ENCODE data around the gene C1QTNF12. TPM values are rescaled to one million over a fixed set of nuclear protein-coding genes. Genes with fewer than 3 reads are reported as not detected.

Gene C1QTNF12
- total RNA-seq, 2 experiments from 2014 or later: 2.0 to 4.2 TPM

GRCh38 chr1:1232208-1232795, 14.2 kb downstream of the C1QTNF12 start, which contains the start of gene B3GALT6:
Gene B3GALT6, plus strand, starts transcription at chr1:1232237. Its CDS starts 42 bp downstream, at chr1:1232279.
- ChIA-PET CTCF (interaction anchor here (1.1 to 3.7 kb wide), 3 partner anchors 111 to 213 kb away, joined by 3 to 47 read pairs (median 4); no protein-coding TSS in a partner anchor), POLR2A (interaction anchor here (1.0 to 3.2 kb wide), 9 partner anchors 8 to 192 kb away, joined by 3 to 19 read pairs (median 9); partner anchors contain the start of genes TNFRSF4 and UBE2J2)
- Mint-ChIP-seq H3K4me1 (peaks cover 37% of the 10 kb centered on the region), H3K27ac (peak within 1 kb of the TSS; percentile 91), H3K27me3 (no peaks in the 10 kb centered on the region), H3K36me3 (ENCODE audit: low read depth) (peaks cover 47% of the 10 kb centered on the region), H3K9me3 (peaks cover 3% of the 10 kb centered on the region), H3K4me3 (peak within 1 kb of the TSS; percentile 85)
- DNase-seq: no peak

DNA sequence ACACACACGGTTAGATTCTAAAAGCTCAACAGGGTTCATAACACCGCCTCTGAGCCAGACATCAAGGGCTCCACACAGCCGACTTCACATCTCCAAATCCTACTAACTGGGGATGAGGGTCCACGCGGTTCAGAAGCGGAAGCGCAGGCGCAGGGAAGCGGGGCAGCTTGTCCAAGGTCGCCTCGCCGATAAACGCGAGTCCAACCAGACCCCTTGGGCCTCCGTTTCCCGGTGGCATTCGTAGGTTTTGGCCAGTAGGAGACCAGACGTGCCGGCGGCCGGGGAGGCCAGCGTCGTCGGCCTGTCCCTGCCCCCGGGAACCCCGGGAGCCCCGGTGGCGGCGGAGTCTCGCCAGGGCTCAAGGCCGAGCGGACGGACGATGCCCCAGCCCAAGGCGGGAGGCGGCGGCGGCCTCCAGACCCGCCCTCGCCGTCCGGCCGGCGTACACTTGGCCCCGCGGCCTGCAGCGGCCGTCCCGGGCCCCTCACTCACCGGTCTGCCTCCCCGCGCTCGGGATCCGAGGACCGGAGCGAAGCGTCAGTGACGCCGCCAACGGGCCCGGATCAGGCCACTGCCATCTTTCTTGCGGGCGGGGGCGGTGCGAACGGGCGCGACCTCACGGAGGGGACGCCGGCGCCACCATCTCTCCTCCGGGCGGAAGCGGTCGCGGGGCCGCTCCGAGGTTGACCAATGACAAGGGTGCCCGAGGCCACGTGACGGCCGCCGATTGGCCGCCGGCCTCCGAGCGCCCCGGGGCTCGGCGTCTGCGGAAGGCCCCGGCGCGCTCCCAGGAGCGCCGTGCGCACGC, 14.9 kb downstream of the C1QTNF12 start, which contains the start of gene SDF4:
TSS of gene SDF4 (minus strand) at position 602 of the 808 bp plus-strand sequence. CDS start 3,229 bp downstream, outside the sequence.
- POLR2A ChIA-PET: interaction anchor here (0.8 to 3.2 kb wide), 17 partner anchors 9 to 191 kb away, joined by 3 to 21 read pairs (median 6); partner anchors contain the start of genes TNFRSF18, TNFRSF4 and UBE2J2
- Mint-ChIP-seq H3K4me1 (peaks cover 37% of the 10 kb centered on the region), H3K36me3 (ENCODE audit: low read depth) (peaks cover 47% of the 10 kb centered on the region), H3K27me3 (no peaks in the 10 kb centered on the region), H3K27ac (peak within 1 kb of the TSS; percentile 91), H3K9me3 (peaks cover 3% of the 10 kb centered on the region), H3K4me3 (peak within 1 kb of the TSS; percentile 85)
- peak; percentile 97 for DNase-seq
- CTCF ChIA-PET: interaction anchor here (0.8 to 3.7 kb wide), 11 partner anchors 12 to 212 kb away, joined by 3 to 47 read pairs (median 3); partner anchors contain the start of gene UBE2J2

DNA sequence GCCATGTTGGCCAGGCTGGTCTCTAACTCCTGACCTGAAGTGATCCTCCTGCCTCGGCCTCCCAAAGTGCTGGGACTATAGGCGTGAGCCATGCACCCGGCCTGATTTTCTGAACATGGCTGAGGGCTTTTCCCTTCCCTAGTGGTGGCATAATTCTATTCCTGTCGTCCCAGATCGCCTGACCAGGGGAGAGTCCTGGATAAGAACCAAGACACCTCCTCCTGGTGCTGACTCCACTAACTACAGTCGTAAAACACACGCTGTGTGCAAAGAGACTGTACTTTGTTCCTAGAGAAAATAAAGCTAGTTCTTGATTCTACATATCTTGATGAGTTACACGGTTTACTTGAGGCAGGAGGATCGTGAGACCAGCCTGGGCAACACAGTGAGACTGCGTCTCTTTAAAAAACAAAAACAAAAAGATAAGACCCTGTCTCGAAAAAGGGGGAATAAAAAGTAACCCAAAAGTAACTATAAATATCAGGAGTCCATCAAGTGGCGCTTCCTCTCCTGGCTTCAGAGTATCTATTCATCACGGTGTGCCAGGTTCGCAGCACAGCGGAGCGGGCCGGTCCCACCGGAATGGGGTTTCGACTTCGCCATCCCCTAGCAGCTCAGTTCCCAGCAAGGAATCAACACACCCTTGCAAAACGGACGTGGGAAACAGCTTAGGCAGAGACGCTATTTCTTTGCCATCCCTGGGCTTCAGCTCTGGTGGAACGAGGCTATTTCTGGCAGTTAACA, 15.7 kb downstream of the C1QTNF12 start:
- peak overlapping the region; percentile 85 for H3K4me3 Mint-ChIP-seq
- peaks cover 3% of the 10 kb centered on the region for H3K9me3 Mint-ChIP-seq
- peak overlapping the region; percentile 91 for H3K27ac Mint-ChIP-seq
- no peaks in the 10 kb centered on the region for H3K27me3 Mint-ChIP-seq
- DNase-seq: no peak
- peaks cover 41% of the 10 kb centered on the region for H3K4me1 Mint-ChIP-seq
- ChIA-PET CTCF (interaction anchor here (0.8 to 3.7 kb wide), 11 partner anchors 11 to 212 kb away, joined by 3 to 47 read pairs (median 3); partner anchors contain the start of gene UBE2J2), POLR2A (interaction anchor here (0.8 to 3.2 kb wide), 15 partner anchors 9 to 167 kb away, joined by 3 to 21 read pairs (median 9); partner anchors contain the start of genes TNFRSF18, TNFRSF4 and UBE2J2)
- peaks cover 54% of the 10 kb centered on the region for H3K36me3 Mint-ChIP-seq (ENCODE audit: low read depth)

- peaks cover 65% of the 10 kb centered on the region for H3K36me3 Mint-ChIP-seq (ENCODE audit: low read depth)
- peaks cover 5% of the 10 kb centered on the region for H3K9me3 Mint-ChIP-seq
- peaks cover 44% of the 10 kb centered on the region for H3K4me1 Mint-ChIP-seq
- no peaks in the 10 kb centered on the region for H3K27me3 Mint-ChIP-seq
- POLR2A ChIA-PET: interaction anchor here (2.0 to 3.2 kb wide), 4 partner anchors 11 to 108 kb away, joined by 11 to 19 read pairs (median 14); partner anchors contain the start of gene TNFRSF4
- H3K27ac Mint-ChIP-seq: peak overlapping the region; percentile 91
- peak overlapping the region; percentile 85 for H3K4me3 Mint-ChIP-seq
- DNase-seq: no peak
- CTCF ChIA-PET: interaction anchor here (1.1 to 3.7 kb wide), 2 partner anchors 10 to 108 kb away, joined by 3 to 47 read pairs; no protein-coding TSS in a partner anchor
Observed at GRCh38 chr1:1229770-1230169, 16.8 kb downstream of the C1QTNF12 start.

- Mint-ChIP-seq H3K27ac (no peak overlapping the region), H3K4me3 (no peak overlapping the region), H3K9me3 (peaks cover 5% of the 10 kb centered on the region), H3K27me3 (no peaks in the 10 kb centered on the region), H3K36me3 (ENCODE audit: low read depth) (peaks cover 65% of the 10 kb centered on the region), H3K4me1 (peaks cover 34% of the 10 kb centered on the region)
- ChIA-PET POLR2A (interaction anchor here (0.6 kb wide), 1 partner anchor 33 kb away, joined by 3 read pairs; no protein-coding TSS in a partner anchor), CTCF (interaction anchor here (1.1 to 3.7 kb wide), 2 partner anchors 9 to 107 kb away, joined by 3 to 47 read pairs; no protein-coding TSS in a partner anchor)
- DNase-seq: no peak
Observed at GRCh38 chr1:1228596-1229321, 17.8 kb downstream of the C1QTNF12 start.

DNA sequence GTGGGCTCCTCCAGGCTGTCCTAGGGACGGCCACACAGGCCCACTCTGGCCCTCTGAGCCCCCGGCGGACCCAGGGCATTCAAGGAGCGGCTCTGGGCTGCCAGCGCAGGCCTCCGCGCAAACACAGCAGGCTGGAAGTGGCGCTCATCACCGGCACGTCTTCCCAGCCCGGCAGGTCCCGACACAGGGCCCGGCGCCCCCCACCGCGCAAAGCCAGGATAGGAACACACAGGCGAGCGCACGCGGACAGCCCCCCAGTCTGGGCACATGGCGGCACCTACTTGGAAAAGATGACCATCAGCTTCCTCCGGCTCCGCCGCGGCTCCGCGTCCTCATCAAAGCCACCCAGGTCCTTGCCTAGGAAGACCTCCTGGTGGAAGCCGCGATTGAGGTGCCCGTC, 18.3 kb downstream of the C1QTNF12 start:
- POLR2A ChIA-PET: no interaction called here
- Mint-ChIP-seq H3K27me3 (no peaks in the 10 kb centered on the region), H3K36me3 (ENCODE audit: low read depth) (peaks cover 65% of the 10 kb centered on the region), H3K4me1 (peaks cover 30% of the 10 kb centered on the region), H3K27ac (no peak overlapping the region), H3K4me3 (no peak overlapping the region), H3K9me3 (peaks cover 2% of the 10 kb centered on the region)
- DNase-seq: no peak
- CTCF ChIA-PET: no interaction called here

- Mint-ChIP-seq H3K27ac (no peak overlapping the region), H3K9me3 (peaks cover 2% of the 10 kb centered on the region), H3K27me3 (no peaks in the 10 kb centered on the region), H3K36me3 (ENCODE audit: low read depth) (peaks cover 73% of the 10 kb centered on the region), H3K4me3 (no peak overlapping the region), H3K4me1 (peaks cover 34% of the 10 kb centered on the region)
- no peak for DNase-seq
- CTCF ChIA-PET: no interaction called here
- POLR2A ChIA-PET: interaction anchor here (0.9 to 1.6 kb wide), 2 partner anchors 15 to 67 kb away, joined by 3 to 4 read pairs; no protein-coding TSS in a partner anchor
Observed at GRCh38 chr1:1227386-1227785, 19.1 kb downstream of the C1QTNF12 start.

GRCh38 chr1:1226566-1227362, 19.8 kb downstream of the C1QTNF12 start:
- Mint-ChIP-seq H3K4me1 (peaks cover 34% of the 10 kb centered on the region), H3K27ac (no peak overlapping the region), H3K4me3 (no peak overlapping the region), H3K27me3 (no peaks in the 10 kb centered on the region), H3K9me3 (peaks cover 2% of the 10 kb centered on the region), H3K36me3 (ENCODE audit: low read depth) (peaks cover 76% of the 10 kb centered on the region)
- ChIA-PET POLR2A (interaction anchor here (0.9 to 1.6 kb wide), 2 partner anchors 14 to 68 kb away, joined by 3 to 4 read pairs; no protein-coding TSS in a partner anchor), CTCF (no interaction called here)
- no peak for DNase-seq

- Mint-ChIP-seq H3K9me3 (peaks cover 2% of the 10 kb centered on the region), H3K36me3 (ENCODE audit: low read depth) (peaks cover 79% of the 10 kb centered on the region), H3K4me1 (peaks cover 31% of the 10 kb centered on the region), H3K4me3 (no peak overlapping the region), H3K27ac (peak overlapping the region; percentile 48), H3K27me3 (no peaks in the 10 kb centered on the region)
- no peak for DNase-seq
- ChIA-PET POLR2A (interaction anchor here (1.6 kb wide), 1 partner anchor 13 kb away, joined by 4 read pairs; no protein-coding TSS in a partner anchor), CTCF (no interaction called here)
Observed at GRCh38 chr1:1225913-1226312, 20.6 kb downstream of the C1QTNF12 start.

DNA sequence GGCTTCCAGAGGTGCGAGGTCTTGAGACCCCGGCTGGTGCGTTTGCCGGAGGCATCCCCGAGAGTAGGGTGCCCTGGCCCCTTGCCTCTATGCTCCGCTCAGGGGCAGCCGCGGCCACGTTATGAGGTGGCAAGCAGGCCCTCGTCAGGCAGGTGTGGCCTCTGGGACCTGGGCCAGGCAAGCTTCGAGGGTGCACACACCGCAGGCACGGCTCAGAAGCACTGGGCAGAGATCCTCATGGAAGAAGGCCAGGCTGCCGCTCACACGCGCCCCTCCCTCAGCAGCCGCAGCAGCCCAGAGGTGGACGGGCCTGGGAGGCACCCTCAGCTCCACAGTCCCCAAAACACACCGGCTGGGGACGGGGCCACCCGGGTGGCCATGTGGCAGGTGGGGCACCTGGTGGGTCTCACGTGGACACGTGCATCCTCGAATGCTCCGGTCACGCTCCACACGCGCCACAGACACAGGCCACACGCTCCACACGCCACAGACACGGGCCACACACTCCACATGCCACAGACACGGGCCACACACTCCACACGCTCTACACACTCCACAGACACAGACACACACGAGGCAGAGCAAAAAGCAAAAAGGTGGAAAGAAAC, 21.2 kb downstream of the C1QTNF12 start:
- Mint-ChIP-seq H3K4me1 (peaks cover 31% of the 10 kb centered on the region), H3K36me3 (ENCODE audit: low read depth) (peaks cover 80% of the 10 kb centered on the region), H3K4me3 (no peak overlapping the region), H3K27ac (peak overlapping the region; percentile 48), H3K9me3 (peaks cover 2% of the 10 kb centered on the region), H3K27me3 (no peaks in the 10 kb centered on the region)
- ChIA-PET POLR2A (interaction anchor here (1.4 kb wide), 1 partner anchor 12 kb away, joined by 3 read pairs; no protein-coding TSS in a partner anchor), CTCF (no interaction called here)
- DNase-seq: no peak

DNA sequence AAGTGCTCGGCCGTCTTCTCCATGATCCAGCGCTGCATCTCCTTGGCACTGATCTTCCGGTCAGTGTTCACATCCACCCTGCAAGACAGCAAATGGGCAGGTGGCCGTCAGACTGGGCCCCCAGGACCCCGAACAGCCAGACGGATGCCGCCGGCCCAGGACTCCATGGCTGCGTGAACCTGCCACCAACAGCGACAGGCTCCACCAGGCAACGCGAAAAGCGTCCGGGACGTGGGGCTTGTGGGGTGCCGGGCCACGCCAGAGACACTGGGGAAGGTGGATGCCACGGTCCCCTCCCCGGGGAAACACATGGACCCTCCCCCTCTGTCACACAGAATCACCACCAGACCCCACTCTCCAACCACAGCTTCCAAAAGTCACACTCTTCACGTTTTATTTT, 22.6 kb downstream of the C1QTNF12 start:
- H3K4me3 Mint-ChIP-seq: no peak overlapping the region
- H3K9me3 Mint-ChIP-seq: peaks cover 5% of the 10 kb centered on the region
- no peak for DNase-seq
- no peak overlapping the region for H3K27ac Mint-ChIP-seq
- ChIA-PET CTCF (no interaction called here), POLR2A (no interaction called here)
- H3K4me1 Mint-ChIP-seq: peaks cover 33% of the 10 kb centered on the region
- peaks cover 82% of the 10 kb centered on the region for H3K36me3 Mint-ChIP-seq (ENCODE audit: low read depth)
- no peaks in the 10 kb centered on the region for H3K27me3 Mint-ChIP-seq

Data from activated CD4-positive, alpha-beta memory T cell treated with anti-CD3 and anti-CD28 coated beads, Interleukin-2, amount 10 ng/mL, durations not matched to agents 7 days and 5 days (primary cell).